ENCODE data around the gene MAPK1. TPM values are rescaled to one million over a fixed set of nuclear protein-coding genes. Genes with fewer than 3 reads are reported as not detected.
"Not testable (repeated sequence)": the region's sequence is repeated elsewhere in the genome, so short reads cannot be mapped to it uniquely, and the experiment has no call there.

The MAPK1 gene
- total and polyA plus RNA-seq, 4 experiments from 2014 or later, result 73.8 to 117 (median 97.6) TPM

DNA sequence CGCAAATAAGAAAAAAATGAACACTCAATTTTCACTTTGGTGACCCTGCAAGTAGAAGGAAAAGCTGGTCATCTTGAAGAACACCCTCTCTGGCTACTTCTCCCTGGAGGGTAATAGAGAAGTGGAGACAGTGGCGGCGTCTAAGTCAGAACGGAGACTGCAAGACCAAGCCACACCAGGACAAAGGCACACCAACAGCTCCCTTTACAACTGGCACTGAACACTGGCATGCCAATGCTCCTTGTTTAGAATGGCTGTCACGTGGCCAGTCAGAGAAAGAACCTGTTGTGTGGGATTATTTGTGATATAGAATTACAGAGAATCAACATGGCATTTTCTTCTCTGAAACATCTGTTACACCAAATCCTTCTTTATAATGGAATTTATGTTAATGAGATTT is 70.6 kb downstream of the MAPK1 start:
- Histone ChIP-seq H3K9me3 (ENCODE audit: control insufficient read depth in 1 of 2, low read length in 2 of 2) (no peaks in the 10 kb centered on the region), H3K27ac (ENCODE audit: low read depth, low read length) (no peak overlapping the region), H3K27me3 (ENCODE audit: insufficient read depth, low read length) (no peaks in the 10 kb centered on the region), H3K4me1 (ENCODE audit: insufficient read depth, low read length) (peaks cover 5% of the 10 kb centered on the region), H3K4me3 (ENCODE audit: low read length in 2 of 2) (no peak overlapping the region), H3K36me3 (ENCODE audit: insufficient read depth, low read length) (peaks cover 9% of the 10 kb centered on the region)
- CTCF ChIA-PET (ENCODE audit: partially characterized antibody), result no interaction called here
- POLR2A ChIA-PET (ENCODE audit: partially characterized antibody), result no interaction called here
- Mint-ChIP-seq H3K4me3 (no peak overlapping the region), H3K9me3 (no peaks in the 10 kb centered on the region), H3K27me3 (no peaks in the 10 kb centered on the region), H3K4me1 (peaks cover 4 to 9% (median 8%) of the 10 kb centered on the region in 4 donors), H3K36me3 (peaks cover 29 to 46% of the 10 kb centered on the region in 2 donors), H3K27ac (peak overlapping the region in 3 of 7 donors; percentile 17 to 85 (median 66))
- intact Hi-C loops (cut with micrococcal nuclease), result no loop called here
- DNase-seq, result no peak

- ChIA-PET CTCF (ENCODE audit: partially characterized antibody) (interaction anchor here (0.9 to 1.3 kb wide), 2 partner anchors 10 to 82 kb away, joined by 3 read pairs; no protein-coding TSS in a partner anchor), POLR2A (ENCODE audit: partially characterized antibody) (interaction anchor here (1.2 kb wide), 1 partner anchor 25 kb away, joined by 3 read pairs; no protein-coding TSS in a partner anchor)
- Histone ChIP-seq H3K27me3 (ENCODE audit: insufficient read depth, low read length) (no peaks in the 10 kb centered on the region), H3K4me3 (ENCODE audit: low read length in 2 of 2) (no peak overlapping the region), H3K27ac (ENCODE audit: low read depth, low read length) (no peak overlapping the region), H3K36me3 (ENCODE audit: insufficient read depth, low read length) (peaks cover 6% of the 10 kb centered on the region), H3K4me1 (ENCODE audit: insufficient read depth, low read length) (peaks cover 10% of the 10 kb centered on the region), H3K9me3 (ENCODE audit: control insufficient read depth in 1 of 2, low read length in 2 of 2) (no peaks in the 10 kb centered on the region)
- peaks cover 9 to 15% (median 12%) of the 10 kb centered on the region in 4 donors for H3K4me1 Mint-ChIP-seq
- intact Hi-C loops (cut with micrococcal nuclease), result no loop called here
- no peaks in the 10 kb centered on the region for H3K27me3 Mint-ChIP-seq
- H3K4me3 Mint-ChIP-seq, result no peak overlapping the region
- no peaks in the 10 kb centered on the region for H3K9me3 Mint-ChIP-seq
- H3K27ac Mint-ChIP-seq, result peak overlapping the region in 4 of 7 donors; percentile 3 to 85 (median 60)
- DNase-seq, result no peak
- peaks cover 23 to 46% of the 10 kb centered on the region in 2 donors for H3K36me3 Mint-ChIP-seq
These were observed 71.2 kb downstream of the MAPK1 start for GRCh38 chr22:21796231-21796630.

DNA sequence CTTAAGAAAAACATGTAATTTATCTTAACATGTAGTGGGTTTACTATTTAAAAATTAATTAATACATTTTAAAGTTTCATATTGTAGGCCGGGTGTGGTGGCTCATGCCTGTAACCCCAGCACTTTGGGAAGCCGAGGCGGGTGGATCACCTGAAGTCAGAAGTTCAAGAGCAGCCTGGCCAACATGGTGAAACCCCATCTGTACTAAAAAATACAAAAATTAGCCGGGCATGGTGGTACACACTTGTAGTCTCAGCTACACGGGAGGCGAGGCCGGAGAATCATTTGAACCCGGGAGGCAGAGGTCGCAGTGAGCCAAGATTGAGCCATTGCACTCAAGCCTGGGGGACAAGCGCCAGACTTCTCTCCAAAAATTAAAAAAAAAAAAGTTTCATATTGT is 73.7 kb downstream of the MAPK1 start:
- H3K27me3 Mint-ChIP-seq; POLR2A ChIA-PET (ENCODE audit: partially characterized antibody); H3K36me3 ChIP-seq (ENCODE audit: insufficient read depth, low read length); H3K4me3 Mint-ChIP-seq; H3K27ac ChIP-seq (ENCODE audit: low read depth, low read length); DNase-seq; H3K9me3 Mint-ChIP-seq; H3K27me3 ChIP-seq (ENCODE audit: insufficient read depth, low read length); CTCF ChIA-PET (ENCODE audit: partially characterized antibody); intact Hi-C loops (cut with micrococcal nuclease); H3K4me3 ChIP-seq (ENCODE audit: low read length in 2 of 2); H3K9me3 ChIP-seq (ENCODE audit: control insufficient read depth in 1 of 2, low read length in 2 of 2); H3K27ac Mint-ChIP-seq: not testable (repeated sequence)
- Mint-ChIP-seq H3K36me3 (peaks cover 19 to 35% of the 10 kb centered on the region in 2 donors), H3K4me1 (peaks cover 9 to 16% (median 13%) of the 10 kb centered on the region in 4 donors)
- peaks cover 10% of the 10 kb centered on the region for H3K4me1 ChIP-seq (ENCODE audit: insufficient read depth, low read length)

DNA sequence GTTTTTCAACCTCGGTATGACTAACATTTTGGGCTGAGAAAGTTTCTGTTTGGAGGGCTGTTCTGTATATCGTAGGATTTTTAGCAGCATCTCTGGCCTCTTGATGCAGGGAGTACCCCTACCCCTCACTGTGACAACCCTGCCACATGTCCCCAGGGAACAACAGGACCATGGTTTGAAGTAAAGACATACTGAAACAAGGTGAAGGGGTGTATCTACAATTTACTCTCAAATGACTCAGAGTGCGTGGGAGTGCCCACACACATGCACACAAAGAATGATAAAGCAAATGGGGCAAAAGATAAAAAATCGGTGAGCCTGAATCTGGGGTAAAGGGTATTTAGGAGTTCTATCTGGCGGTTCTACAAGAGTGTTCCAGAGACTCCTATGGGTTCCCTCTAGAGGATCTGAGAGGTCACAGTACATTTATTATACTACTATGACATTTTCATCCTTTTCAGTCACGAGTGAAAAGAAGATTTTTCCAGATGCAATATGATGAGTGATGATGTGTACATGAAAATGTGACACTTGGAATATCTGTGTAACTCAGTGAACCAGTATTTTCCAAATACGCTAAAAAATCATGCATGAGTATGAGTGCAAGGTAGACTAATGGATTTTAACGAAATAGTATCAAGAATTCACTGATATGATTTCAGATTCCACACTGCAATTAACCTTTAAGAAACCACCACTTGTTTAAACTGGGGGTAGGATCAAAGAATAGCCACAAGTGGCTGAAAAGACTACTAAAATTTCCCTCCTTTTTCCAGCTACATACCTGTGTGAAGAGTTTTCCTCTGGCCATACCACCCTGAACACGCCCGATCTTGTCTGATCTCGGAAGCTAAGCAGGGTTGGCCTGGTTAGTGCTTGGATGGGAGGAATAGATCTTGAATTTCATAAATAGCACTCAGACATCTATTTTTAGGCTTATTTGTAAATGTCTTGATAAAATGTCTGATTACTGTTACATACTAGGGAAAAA is 75.5 kb downstream of the MAPK1 start:
- Mint-ChIP-seq H3K9me3 (no peaks in the 10 kb centered on the region), H3K36me3 (peaks cover 14 to 38% of the 10 kb centered on the region in 2 donors), H3K4me3 (peak overlapping the region in 1 of 8 donors; percentile 35), H3K27me3 (no peaks in the 10 kb centered on the region), H3K4me1 (peaks cover 13 to 19% (median 15%) of the 10 kb centered on the region in 4 donors), H3K27ac (peak overlapping the region; percentile 4 to 83 (median 60))
- Histone ChIP-seq H3K36me3 (ENCODE audit: insufficient read depth, low read length) (peaks cover 13% of the 10 kb centered on the region), H3K9me3 (ENCODE audit: control insufficient read depth in 1 of 2, low read length in 2 of 2) (no peaks in the 10 kb centered on the region), H3K4me1 (ENCODE audit: insufficient read depth, low read length) (peaks cover 10% of the 10 kb centered on the region), H3K4me3 (ENCODE audit: low read length in 2 of 2) (no peak overlapping the region), H3K27me3 (ENCODE audit: insufficient read depth, low read length) (no peaks in the 10 kb centered on the region), H3K27ac (ENCODE audit: low read depth, low read length) (no peak overlapping the region)
- no peak for DNase-seq
- POLR2A ChIA-PET (ENCODE audit: partially characterized antibody), result no interaction called here
- intact Hi-C loops (cut with micrococcal nuclease), result no loop called here
- CTCF ChIA-PET (ENCODE audit: partially characterized antibody), result no interaction called here

- CTCF ChIA-PET (ENCODE audit: partially characterized antibody), result interaction anchor here (0.7 kb wide), 1 partner anchor 78 kb away, joined by 3 read pairs; no protein-coding TSS in a partner anchor
These were observed 76.4 kb downstream of the MAPK1 start for GRCh38 chr22:21790849-21791610.

GRCh38 chr22:21790359-21790758 is 77.1 kb downstream of the MAPK1 start:
- DNase-seq, result no peak
- no peak overlapping the region for H3K4me3 Mint-ChIP-seq
- no peaks in the 10 kb centered on the region for H3K27me3 Mint-ChIP-seq
- Histone ChIP-seq H3K9me3 (ENCODE audit: control insufficient read depth in 1 of 2, low read length in 2 of 2) (no peaks in the 10 kb centered on the region), H3K4me3 (ENCODE audit: low read length in 2 of 2) (no peak overlapping the region), H3K27ac (ENCODE audit: low read depth, low read length) (no peak overlapping the region), H3K4me1 (ENCODE audit: insufficient read depth, low read length) (peaks cover 11% of the 10 kb centered on the region), H3K36me3 (ENCODE audit: insufficient read depth, low read length) (peaks cover 13% of the 10 kb centered on the region), H3K27me3 (ENCODE audit: insufficient read depth, low read length) (no peaks in the 10 kb centered on the region)
- H3K27ac Mint-ChIP-seq, result peak overlapping the region in 2 of 7 donors; percentile 36 to 37
- ChIA-PET CTCF (ENCODE audit: partially characterized antibody) (interaction anchor here (0.7 kb wide), 1 partner anchor 77 kb away, joined by 3 read pairs; no protein-coding TSS in a partner anchor), POLR2A (ENCODE audit: partially characterized antibody) (interaction anchor here (1.1 kb wide), 1 partner anchor 77 kb away, joined by 3 read pairs; the partner anchor contains the start of gene MAPK1)
- peaks cover 8 to 35% of the 10 kb centered on the region in 2 donors for H3K36me3 Mint-ChIP-seq
- peaks cover 13 to 19% (median 16%) of the 10 kb centered on the region in 4 donors for H3K4me1 Mint-ChIP-seq
- no peaks in the 10 kb centered on the region for H3K9me3 Mint-ChIP-seq
- intact Hi-C loops (cut with micrococcal nuclease), result no loop called here

More at GRCh38 chr22:21790849-21791610, 76.4 kb downstream of the MAPK1 start:
- H3K9me3 Mint-ChIP-seq; H3K27ac ChIP-seq (ENCODE audit: low read depth, low read length); H3K4me3 ChIP-seq (ENCODE audit: low read length in 2 of 2); H3K4me3 Mint-ChIP-seq; H3K9me3 ChIP-seq (ENCODE audit: control insufficient read depth in 1 of 2, low read length in 2 of 2); DNase-seq; H3K27me3 ChIP-seq (ENCODE audit: insufficient read depth, low read length); intact Hi-C loops (cut with micrococcal nuclease); H3K27me3 Mint-ChIP-seq: not testable (repeated sequence)
- Mint-ChIP-seq H3K36me3 (peaks cover 8 to 35% of the 10 kb centered on the region in 2 donors), H3K4me1 (peaks cover 11 to 17% (median 14%) of the 10 kb centered on the region in 4 donors), H3K27ac (peak overlapping the region in 6 of 7 donors; percentile 5 to 83 (median 50))
- H3K36me3 ChIP-seq (ENCODE audit: insufficient read depth, low read length), result peaks cover 13% of the 10 kb centered on the region
- peaks cover 10% of the 10 kb centered on the region for H3K4me1 ChIP-seq (ENCODE audit: insufficient read depth, low read length)
- POLR2A ChIA-PET (ENCODE audit: partially characterized antibody), result interaction anchor here (1.1 kb wide), 1 partner anchor 76 kb away, joined by 3 read pairs; the partner anchor contains the start of gene MAPK1
